ENCODE data around the gene HIPK2.

The HIPK2 gene

GRCh38 chr7:139772873-139773272 is 4.9 kb downstream of the HIPK2 start:
- H3K9ac ChIP-seq = no peak overlapping the region
- no peaks in the 10 kb centered on the region for H3K27me3 ChIP-seq
- no peak overlapping the region for H3K4me3 ChIP-seq
- H3K27ac ChIP-seq = no peak overlapping the region
- no peak overlapping the region; the same call in 1 of the 2 replicates for H3K4me2 ChIP-seq
- H3K4me1 ChIP-seq = peaks cover 58% of the 10 kb centered on the region
- H4K20me1 ChIP-seq = peaks cover 78% of the 10 kb centered on the region
- peaks cover 37% of the 10 kb centered on the region; the same call in 1 of the 2 replicates for H3K36me3 ChIP-seq
- no peak for TF ChIP-seq Cebpa-rat (IDR thresholded peaks at IDR 0.05)
- no peaks in the 10 kb centered on the region for H3K9me3 ChIP-seq

DNA sequence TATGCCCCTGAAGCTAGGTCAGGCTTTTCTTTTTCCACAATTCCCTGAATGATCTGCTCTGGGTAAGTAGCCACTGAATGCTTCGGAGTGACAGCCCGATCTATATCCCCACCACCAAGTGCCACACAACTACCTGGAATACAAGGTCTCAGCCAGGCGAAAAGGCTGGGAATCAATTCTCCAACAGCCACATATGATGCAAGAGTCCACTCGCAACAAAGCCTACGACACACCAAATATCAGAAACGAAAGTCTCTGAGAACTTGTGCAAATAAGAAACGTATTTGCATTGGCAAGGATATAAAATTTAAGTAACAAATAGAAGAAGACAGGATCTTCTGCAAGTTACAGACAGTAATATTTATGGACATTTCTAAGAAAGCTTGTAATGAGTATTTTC is 5.7 kb downstream of the HIPK2 start:
- Histone ChIP-seq H3K27me3 (no peaks in the 10 kb centered on the region), H3K9me3 (no peaks in the 10 kb centered on the region), H4K20me1 (peaks cover 86% of the 10 kb centered on the region), H3K9ac (no peak overlapping the region), H3K36me3 (peaks cover 37% of the 10 kb centered on the region; the same call in 1 of the 2 replicates), H3K4me2 (no peak overlapping the region), H3K27ac (no peak overlapping the region), H3K4me1 (peaks cover 66% of the 10 kb centered on the region), H3K4me3 (no peak overlapping the region)
- TF ChIP-seq Cebpa-rat (IDR thresholded peaks at IDR 0.05) = no peak

DNA sequence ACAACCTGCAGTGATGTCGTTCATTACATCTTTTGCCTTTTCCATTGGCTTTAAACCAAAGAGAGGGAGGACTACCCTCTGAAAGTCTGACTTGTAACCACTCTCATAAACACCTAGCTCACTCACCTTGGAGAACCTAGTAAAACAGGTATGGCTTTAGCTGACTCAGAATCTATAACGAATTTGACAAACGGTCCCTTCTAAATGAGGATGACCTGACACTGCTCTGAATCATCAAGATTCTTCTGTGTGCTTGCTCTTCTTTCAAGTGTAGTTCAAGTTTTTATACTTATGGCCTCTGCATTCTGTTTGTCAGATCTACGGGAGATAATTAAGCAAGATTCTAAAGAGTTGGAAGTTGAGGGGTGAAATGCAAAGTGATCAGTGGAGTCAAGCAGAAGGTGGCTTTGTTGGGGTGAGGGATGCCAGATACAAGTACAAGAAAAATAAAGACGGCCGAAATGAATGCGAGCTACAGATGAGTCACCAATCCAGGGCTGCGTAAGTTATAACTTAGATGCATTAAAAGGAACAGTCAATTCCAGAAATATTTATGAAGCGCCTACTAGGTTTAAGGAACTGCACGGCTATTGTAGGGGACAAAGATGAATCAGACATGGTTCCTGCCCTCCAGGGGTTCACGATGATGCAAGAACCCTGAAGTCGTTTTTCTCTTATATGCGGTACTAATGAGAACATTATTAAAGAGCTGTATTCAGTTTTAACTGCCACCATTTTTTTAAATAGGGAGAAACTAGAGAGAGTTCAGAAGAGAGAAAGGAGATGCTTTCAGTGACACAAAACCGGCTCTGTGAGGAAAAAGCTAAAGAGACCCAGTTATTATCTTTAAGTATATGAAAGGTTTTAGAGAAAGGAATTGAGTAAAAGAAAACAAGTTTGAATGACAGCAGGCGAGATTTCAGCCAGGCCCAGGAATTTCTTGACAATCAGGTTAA is 6.5 kb downstream of the HIPK2 start:
- TF ChIP-seq Cebpa-rat (IDR thresholded peaks at IDR 0.05) = no peak
- H3K27ac ChIP-seq = no peak overlapping the region
- H3K27me3 ChIP-seq = no peaks in the 10 kb centered on the region

DNA sequence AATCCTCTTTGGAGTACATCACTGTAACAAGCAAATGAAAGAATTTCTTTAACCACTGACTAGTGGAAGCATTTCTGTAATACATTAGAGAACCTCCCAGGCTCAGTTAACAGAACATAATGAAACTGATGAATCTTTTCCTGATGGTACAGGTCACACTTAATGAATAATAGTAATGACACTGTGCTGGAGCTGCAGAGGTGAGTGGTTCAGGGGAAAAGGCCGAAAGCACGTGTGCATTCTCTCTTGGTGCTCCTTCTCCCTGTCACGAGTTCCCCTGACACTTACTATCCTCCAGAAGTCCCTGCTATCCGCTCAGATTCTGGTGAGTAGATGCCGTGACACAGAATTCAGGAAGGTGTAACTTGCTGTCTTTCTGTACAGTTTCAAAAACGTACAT is 8.0 kb downstream of the HIPK2 start:
- Histone ChIP-seq H4K20me1 (peaks cover 91% of the 10 kb centered on the region), H3K4me2 (peak overlapping the region; percentile 94; the same call in 1 of the 2 replicates), H3K9me3 (no peaks in the 10 kb centered on the region), H3K36me3 (peaks cover 51% of the 10 kb centered on the region), H3K4me3 (no peak overlapping the region), H3K9ac (no peak overlapping the region), H3K27ac (no peak overlapping the region), H3K4me1 (peaks cover 67% of the 10 kb centered on the region), H3K27me3 (no peaks in the 10 kb centered on the region)
- TF ChIP-seq Cebpa-rat (IDR thresholded peaks at IDR 0.05) = no peak

More for the DNA sequence above, 6.5 kb downstream of the HIPK2 start:
- Histone ChIP-seq H3K36me3 (peaks cover 41% of the 10 kb centered on the region), H3K9ac (no peak overlapping the region), H3K4me3 (no peak overlapping the region), H3K9me3 (no peaks in the 10 kb centered on the region), H3K4me1 (peaks cover 74% of the 10 kb centered on the region), H3K4me2 (no peak overlapping the region), H4K20me1 (peaks cover 94% of the 10 kb centered on the region)

GRCh38 chr7:139769066-139769465 is 8.7 kb downstream of the HIPK2 start:
- H3K27me3 ChIP-seq = no peaks in the 10 kb centered on the region
- peaks cover 58% of the 10 kb centered on the region for H3K36me3 ChIP-seq
- H3K4me1 ChIP-seq = peaks cover 63% of the 10 kb centered on the region
- H3K9ac ChIP-seq = peak overlapping the region; percentile 70; the same call in 1 of the 2 replicates
- no peaks in the 10 kb centered on the region for H3K9me3 ChIP-seq
- H3K27ac ChIP-seq = peak overlapping the region; percentile 84
- no peak for TF ChIP-seq Cebpa-rat (IDR thresholded peaks at IDR 0.05)
- peak overlapping the region; percentile 94 for H3K4me2 ChIP-seq
- H3K4me3 ChIP-seq = peak overlapping the region; percentile 4; the same call in 1 of the 2 replicates
- H4K20me1 ChIP-seq = peaks cover 84% of the 10 kb centered on the region

DNA sequence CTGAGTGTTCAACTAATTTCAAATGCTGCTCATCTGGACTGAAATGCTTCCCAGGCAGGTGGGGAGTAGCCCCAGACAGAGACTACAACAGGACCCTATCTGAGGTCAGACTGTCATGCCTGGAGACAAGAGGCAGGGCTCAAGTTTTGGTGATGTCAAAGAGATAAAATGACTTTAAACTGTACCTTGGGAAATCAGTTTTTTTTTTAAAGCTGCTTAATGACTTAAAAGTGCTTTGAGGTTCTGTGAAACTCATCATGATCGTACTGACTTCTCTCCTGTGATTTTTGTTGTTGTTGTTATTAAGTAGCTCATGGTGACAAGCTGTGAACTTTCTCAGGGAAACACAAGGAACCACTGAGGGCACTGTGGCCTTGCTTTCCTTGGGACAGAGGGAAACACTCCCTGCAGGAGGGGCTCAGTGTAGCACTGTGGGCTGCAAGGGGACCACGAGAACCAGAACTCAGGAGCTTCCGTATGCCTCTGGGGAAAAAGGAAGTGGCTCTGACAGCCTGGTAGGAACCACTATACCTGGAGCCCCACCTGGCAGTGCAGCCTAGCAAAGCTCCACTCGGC is 9.5 kb downstream of the HIPK2 start:
- no peaks in the 10 kb centered on the region for H3K27me3 ChIP-seq
- H4K20me1 ChIP-seq = peaks cover 77% of the 10 kb centered on the region
- H3K4me2 ChIP-seq = peak overlapping the region; percentile 94
- no peak for TF ChIP-seq Cebpa-rat (IDR thresholded peaks at IDR 0.05)
- H3K4me1 ChIP-seq = peaks cover 63% of the 10 kb centered on the region
- H3K27ac ChIP-seq = peak overlapping the region; percentile 84
- peak overlapping the region; percentile 4; the same call in 1 of the 2 replicates for H3K4me3 ChIP-seq
- H3K9ac ChIP-seq = peak overlapping the region; percentile 70; the same call in 1 of the 2 replicates
- no peaks in the 10 kb centered on the region for H3K9me3 ChIP-seq
- H3K36me3 ChIP-seq = peaks cover 53% of the 10 kb centered on the region

DNA sequence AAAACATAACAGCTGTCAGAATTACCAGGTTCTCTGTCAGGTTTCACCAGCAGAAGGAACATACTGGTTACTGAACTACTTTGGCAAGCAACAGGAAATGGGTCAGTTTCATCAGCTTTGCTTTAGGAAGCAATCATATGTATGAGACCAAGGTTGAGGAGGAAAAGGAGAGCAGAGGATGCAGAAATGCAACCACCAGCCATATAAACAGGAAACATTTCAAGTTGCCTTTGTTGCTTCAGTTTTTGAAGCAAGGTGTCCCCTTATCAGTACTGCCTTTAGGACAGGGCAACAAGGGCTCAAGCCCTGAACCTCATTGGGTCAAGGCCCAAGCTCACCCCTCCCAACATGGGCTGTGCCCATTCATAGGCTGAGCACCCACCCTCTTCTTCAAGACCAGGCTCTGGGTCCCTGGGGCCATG is 10.2 kb downstream of the HIPK2 start:
- no peaks in the 10 kb centered on the region for H3K27me3 ChIP-seq
- peak overlapping the region; percentile 70 for H3K9ac ChIP-seq
- peak overlapping the region; percentile 36 for H3K4me3 ChIP-seq
- peak overlapping the region; percentile 94 for H3K4me2 ChIP-seq
- TF ChIP-seq Cebpa-rat (IDR thresholded peaks at IDR 0.05) = peak; percentile 43; the same call in 1 of the 2 replicates
- H3K9me3 ChIP-seq = no peaks in the 10 kb centered on the region
- peaks cover 62% of the 10 kb centered on the region for H3K4me1 ChIP-seq
- H3K36me3 ChIP-seq = peaks cover 51% of the 10 kb centered on the region
- peaks cover 74% of the 10 kb centered on the region for H4K20me1 ChIP-seq
- H3K27ac ChIP-seq = peak overlapping the region; percentile 84

- no peak for TF ChIP-seq Cebpa-rat (IDR thresholded peaks at IDR 0.05)
- Histone ChIP-seq H4K20me1 (peaks cover 70% of the 10 kb centered on the region), H3K27me3 (no peaks in the 10 kb centered on the region), H3K4me3 (no peak overlapping the region), H3K9ac (no peak overlapping the region), H3K4me2 (no peak overlapping the region), H3K27ac (no peak overlapping the region), H3K9me3 (no peaks in the 10 kb centered on the region), H3K4me1 (peaks cover 57% of the 10 kb centered on the region), H3K36me3 (peaks cover 51% of the 10 kb centered on the region)
These were observed 12.7 kb downstream of the HIPK2 start for GRCh38 chr7:139765143-139765542.

DNA sequence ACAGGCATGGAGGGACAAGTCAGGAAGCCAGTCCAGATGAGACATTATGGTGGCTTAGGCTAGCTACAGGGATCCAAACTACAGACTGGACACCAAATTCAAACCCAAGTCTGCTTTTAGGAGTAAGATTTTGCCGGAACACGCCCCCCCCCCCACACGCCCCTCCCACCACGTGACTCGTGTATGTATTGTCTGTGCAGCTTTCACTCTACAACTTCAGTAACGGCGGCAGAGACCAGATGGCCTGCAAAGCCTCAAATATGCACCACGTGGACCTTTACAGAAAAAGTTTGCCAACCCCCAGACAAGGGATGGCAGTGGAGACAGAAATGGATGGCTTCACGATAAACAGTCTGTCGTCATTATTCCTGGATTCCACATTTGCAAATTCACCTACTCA is 14.5 kb downstream of the HIPK2 start:
- TF ChIP-seq Cebpa-rat (IDR thresholded peaks at IDR 0.05) = no peak
- Histone ChIP-seq H4K20me1 (peaks cover 59% of the 10 kb centered on the region), H3K4me1 (peaks cover 42% of the 10 kb centered on the region), H3K9ac (no peak overlapping the region), H3K27ac (no peak overlapping the region), H3K9me3 (no peaks in the 10 kb centered on the region), H3K27me3 (no peaks in the 10 kb centered on the region), H3K4me3 (no peak overlapping the region), H3K36me3 (peaks cover 44% of the 10 kb centered on the region), H3K4me2 (peak overlapping the region; percentile 22)

DNA sequence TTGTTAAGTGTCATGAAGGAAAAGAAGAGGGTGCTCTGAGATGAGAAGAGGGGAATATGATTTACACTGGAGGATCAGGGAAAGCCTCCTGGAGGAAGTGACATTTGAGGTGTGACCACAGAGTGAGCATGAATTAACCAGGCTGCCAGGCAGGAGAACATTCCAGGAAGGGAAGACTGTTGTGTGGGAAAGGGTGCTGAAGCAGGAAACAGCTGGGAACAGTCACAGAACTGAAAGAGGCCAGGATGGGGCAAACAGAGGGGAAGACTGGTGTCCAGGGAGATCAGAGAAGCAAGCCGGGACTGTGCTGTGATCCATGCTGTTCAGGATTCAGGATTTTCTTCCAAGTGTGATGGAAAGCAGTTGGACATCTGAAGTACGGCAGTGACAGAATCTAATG is 14.9 kb downstream of the HIPK2 start:
- no peaks in the 10 kb centered on the region for H3K9me3 ChIP-seq
- H3K4me3 ChIP-seq = no peak overlapping the region
- H3K4me2 ChIP-seq = peak overlapping the region; percentile 22
- no peak for TF ChIP-seq Cebpa-rat (IDR thresholded peaks at IDR 0.05)
- peaks cover 40% of the 10 kb centered on the region for H3K4me1 ChIP-seq
- H3K27ac ChIP-seq = no peak overlapping the region
- H4K20me1 ChIP-seq = peaks cover 59% of the 10 kb centered on the region
- no peak overlapping the region for H3K9ac ChIP-seq
- peaks cover 46% of the 10 kb centered on the region for H3K36me3 ChIP-seq
- H3K27me3 ChIP-seq = no peaks in the 10 kb centered on the region

All from BLaER1 (cell line).